A549 (cell line): Measurements from ENCODE around the gene SMIM36. TPM values are rescaled to one million over a fixed set of nuclear protein-coding genes. Genes with fewer than 3 reads are reported as not detected.

Source experiments
- ATAC-seq, 2 experiments: fragments of 200-7000 bp in 1 of 2; fragments of >200 bp in 1 of 2; cut with Nextera tagmentation in 1 of 2; cut with Tn5 transposase in 1 of 2; 3 replicates each; pipeline versions ENCODE4 v1.8.0 to v1.9.1; 2018 to 2020; ENCODE audit warnings: mild to moderate bottlenecking in 1 of 2, moderate library complexity in 1 of 2
- CTCF ChIA-PET: fragments of 300-600 bp; sonication (Branson Sonifier 250); formaldehyde crosslinking; extraction: SDS; loops from one replicate; lab custom pipeline; 2021; ENCODE audit warnings: antibody characterized with exemption, inconsistent platforms; lab: Yijun Ruan, JAX
- POLR2A ChIA-PET: fragments of 350-600 bp; formaldehyde crosslinking; extraction: SDS; loops from one replicate; lab custom pipeline; 2021; ENCODE audit warnings: antibody characterized with exemption, inconsistent platforms; lab: Yijun Ruan, JAX
- DNase-seq, 2 experiments: peaks; one replicate each; pipeline versions ENCODE4 v3.0.0 to v3.0.0-alpha.2; 2011 to 2016; ENCODE audit warnings: low read depth in 1 of 2, low spot score in 1 of 2
- FAIRE-seq: peaks from 2 replicates; lab custom pipeline; 2011; peaks lifted over from hg19 to GRCh38; lab: Jason Lieb, UNC
- H3K27ac ChIP-seq, 2 experiments: fragments of >200 bp; sonication (Bioruptor Twin); formaldehyde crosslinking; 3 replicates each; pipeline ENCODE4 v1.5.1; 2016 to 2017
- H3K4me1 ChIP-seq: fragments of >200 bp; sonication (Bioruptor Twin); formaldehyde crosslinking; 3 replicates; pipeline ENCODE4 v1.6.1; 2016
- H3K4me2 ChIP-seq: fragments of >200 bp; sonication (Bioruptor Twin); formaldehyde crosslinking; 3 replicates; pipeline ENCODE4 v1.6.1; 2016
- H3K4me3 ChIP-seq: fragments of >200 bp; sonication (Bioruptor Twin); formaldehyde crosslinking; 3 replicates; pipeline ENCODE4 v1.5.1; 2016
- H3K9me3 ChIP-seq: fragments of >200 bp; sonication (Bioruptor Twin); formaldehyde crosslinking; 3 replicates; pipeline ENCODE4 v1.6.1; 2016
- BHLHE40 ChIP-seq: IDR thresholded peaks from 2 replicates; pipeline ENCODE4 v1.6.1; 2012; ENCODE audit warnings: low read depth, low read length, inconsistent platforms
- EHF ChIP-seq: fragments of 250-450 bp; sonication (Bioruptor Pico); IDR thresholded peaks from 2 replicates; pipeline ENCODE4 v1.5.0; 2020; ENCODE audit warnings: mild to moderate bottlenecking
- EHMT2 ChIP-seq: fragments of 200-600 bp; sonication (generic); IDR thresholded peaks from 2 replicates; pipeline ENCODE4 v1.6.1; 2016; ENCODE audit warnings: antibody characterized with exemption, low read depth, mild to moderate bottlenecking, moderate library complexity
- ESRRA ChIP-seq: fragments of 150-350 bp; IDR thresholded peaks from 2 replicates; pipeline ENCODE4 v1.6.1; 2014; ENCODE audit warnings: mild to moderate bottlenecking, low read length, borderline replicate concordance
- FOSB ChIP-seq: fragments of 250-450 bp; sonication (Bioruptor Pico); IDR thresholded peaks from 2 replicates; pipeline ENCODE4 v1.5.0; 2020; ENCODE audit warnings: mild to moderate bottlenecking, moderate library complexity
- FOSL2 ChIP-seq, 2 experiments: fragments of 450-650 bp in 1 of 2; fragments of >200 bp in 1 of 2; sonication (Bioruptor Twin) in 1 of 2; formaldehyde crosslinking; IDR thresholded peaks; 2 replicates each; pipeline versions ENCODE4 v1.5.0 to v1.6.1; 2016 to 2020; ENCODE audit warnings: mild to moderate bottlenecking in 1 of 2, moderate library complexity in 1 of 2
- FOXS1 ChIP-seq: fragments of 250-450 bp; sonication (Bioruptor Pico); IDR thresholded peaks from 2 replicates; pipeline ENCODE4 v1.5.0; 2020; ENCODE audit warnings: mild to moderate bottlenecking, moderate library complexity
- HOXA7 ChIP-seq: fragments of 250-450 bp; sonication (Bioruptor Pico); IDR thresholded peaks from 2 replicates; pipeline ENCODE4 v1.5.0; 2020; ENCODE audit warnings: mild to moderate bottlenecking, moderate library complexity
- JUN ChIP-seq, 2 experiments: fragments of >200 bp; sonication (Bioruptor Twin); formaldehyde crosslinking; IDR thresholded peaks; 2 replicates in 1 of 2; 3 replicates in 1 of 2; pipeline ENCODE4 v1.6.1; 2016 to 2017
- KDM5A ChIP-seq: fragments of 200-600 bp; sonication (generic); IDR thresholded peaks from 2 replicates; pipeline ENCODE4 v1.6.1; 2016; ENCODE audit warnings: antibody characterized with exemption, mild to moderate bottlenecking
- MAFK ChIP-seq: fragments of 450-650 bp; IDR thresholded peaks from 2 replicates; pipeline ENCODE4 v1.6.1; 2014; ENCODE audit not compliant: partially characterized antibody
- MAZ ChIP-seq: fragments of 150-350 bp; IDR thresholded peaks from 2 replicates; pipeline ENCODE4 v1.6.1; 2014; ENCODE audit warnings: antibody characterized with exemption, low read depth, low read length, borderline replicate concordance
- MYC ChIP-seq: IDR thresholded peaks from 2 replicates; pipeline ENCODE4 v1.6.1; 2012; ENCODE audit warnings: mild to moderate bottlenecking, inconsistent platforms, low read length, improper control_type of control experiment, borderline replicate concordance
- NFE2L2 ChIP-seq: fragments of 150-350 bp; conservative IDR thresholded peaks from 2 replicates; pipeline ENCODE4 v1.6.1; 2014; ENCODE audit warnings: low read length
- NR3C1 ChIP-seq: fragments of >200 bp; sonication (Bioruptor Twin); formaldehyde crosslinking; IDR thresholded peaks from 3 replicates; pipeline ENCODE4 v1.6.1; 2017
- POLR2AphosphoS2 ChIP-seq: conservative IDR thresholded peaks from 2 replicates; pipeline ENCODE4 v1.6.1; 2012; ENCODE audit warnings: low read length, improper control_type of control experiment, inconsistent platforms
- RNF2 ChIP-seq: fragments of 200-600 bp; sonication (generic); IDR thresholded peaks from 2 replicates; pipeline ENCODE4 v1.6.1; 2016; ENCODE audit warnings: low read depth, mild to moderate bottlenecking, antibody characterized with exemption, moderate library complexity, borderline replicate concordance
- TP53 ChIP-seq: fragments of 250-450 bp; sonication (Bioruptor Pico); IDR thresholded peaks from 2 replicates; pipeline ENCODE4 v1.5.0; 2021; ENCODE audit warnings: mild to moderate bottlenecking, moderate library complexity
- ZC3H11A ChIP-seq: fragments of 450-650 bp; IDR thresholded peaks from 2 replicates; pipeline ENCODE4 v1.6.1; 2014; ENCODE audit warnings: antibody characterized with exemption, mild to moderate bottlenecking
- ZSCAN20 ChIP-seq: fragments of 250-450 bp; sonication (Bioruptor Pico); IDR thresholded peaks from 2 replicates; pipeline ENCODE4 v1.8.0; 2022; ENCODE audit warnings: mild to moderate bottlenecking, moderate library complexity
- WGBS: methylation state at CpG from one replicate; pipeline ENCODE4 v1.1.6; 2017; ENCODE audit errors: missing lambda C conversion rate; 5-methylcytosine and 5-hydroxymethylcytosine counted together
- polyA plus RNA-seq, 4 experiments: library from polyadenylated mRNA; depleted of rRNA in 3 of 4; stranded (reverse); fragments of >200 nt; fragmentation: RNase III in 1 of 4; extraction: RNeasy Plus Mini Kit Qiagen cat#74134 plus additional on column Dnase treatment in 1 of 4; gene quantifications; 2 replicates in 3 of 4; 3 replicates in 1 of 4; pipeline ENCODE4 v1.2.3, GENCODE V29; 2011 to 2017
- TF ChIP-seq, protein P1 (sequence below): fragments of >200 bp; sonication (Bioruptor Twin); formaldehyde crosslinking; IDR thresholded peaks from 3 replicates; pipeline ENCODE4 v1.6.1; 2016
- TF ChIP-seq, protein P2 (sequence below): IDR thresholded peaks from 2 replicates; pipeline ENCODE4 v1.6.1; 2012
- TF ChIP-seq, protein P3 (sequence below): IDR thresholded peaks from 2 replicates; pipeline ENCODE4 v1.6.1; 2012
- TF ChIP-seq, protein P4 (sequence below): fragments of 200-600 bp; sonication (generic); IDR thresholded peaks from 2 replicates; pipeline ENCODE4 v1.6.1; 2016; ENCODE audit warnings: antibody characterized with exemption, mild to moderate bottlenecking, moderate library complexity

Gene SMIM36
- polyA plus RNA-seq, 2 of the 4 experiments (the other 2 are of a cell fraction) = not detected

DNA sequence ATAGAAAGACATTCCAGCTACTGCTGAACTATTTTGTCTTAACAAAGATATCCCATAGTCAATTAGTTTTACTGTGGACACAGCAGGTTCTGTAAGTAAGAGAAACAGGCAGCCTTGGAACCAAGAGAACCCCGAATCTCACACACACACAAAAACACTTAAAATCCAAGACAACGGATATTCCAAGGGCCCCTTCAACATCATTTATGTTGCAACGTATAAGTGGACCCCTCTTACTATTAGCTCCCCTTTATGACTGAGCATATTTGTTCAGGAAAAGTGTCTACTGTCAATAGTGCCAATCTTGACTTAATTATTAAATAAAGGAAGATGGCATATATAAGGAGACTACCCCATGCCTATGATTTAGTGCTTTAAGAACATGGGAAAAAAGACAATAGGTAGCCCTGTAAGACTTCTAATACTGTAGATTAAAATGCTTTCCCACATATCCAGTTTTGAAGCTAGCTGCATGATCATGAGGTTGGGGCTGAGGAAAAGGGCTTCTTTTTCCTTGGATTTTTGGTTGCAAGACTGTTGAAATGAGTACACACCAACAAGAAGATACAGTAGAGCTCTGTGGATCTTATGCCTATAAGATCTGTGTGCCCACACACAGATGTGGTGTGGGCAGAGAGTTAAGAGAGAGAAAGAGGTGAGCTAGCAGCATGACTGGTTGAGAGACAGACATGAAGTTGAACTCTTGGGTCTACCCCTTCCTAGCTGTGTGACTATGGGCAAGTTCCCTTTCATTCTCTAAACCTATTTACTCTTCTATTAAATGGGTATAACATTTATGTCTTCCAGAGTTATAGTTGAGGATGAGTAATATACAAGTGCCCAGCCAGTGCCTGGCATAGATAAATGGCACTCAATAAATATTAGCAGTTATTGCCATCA, 92.6 kb downstream of the SMIM36 start:
- 83% methylated on average over 3 of the region's 3 CpGs for WGBS
- no peak for ATAC-seq
- DNase-seq = no peak
- no peak for FAIRE-seq
- CTCF ChIA-PET = interaction anchor here (1.0 to 2.0 kb wide), 6 partner anchors 10 to 426 kb away, joined by 3 to 7 read pairs (median 4); no protein-coding TSS in a partner anchor
- no peak overlapping the region for H3K27ac ChIP-seq
- no peak overlapping the region for H3K4me2 ChIP-seq
- no peak overlapping the region for H3K4me3 ChIP-seq
- TF ChIP-seq, protein P1, sequence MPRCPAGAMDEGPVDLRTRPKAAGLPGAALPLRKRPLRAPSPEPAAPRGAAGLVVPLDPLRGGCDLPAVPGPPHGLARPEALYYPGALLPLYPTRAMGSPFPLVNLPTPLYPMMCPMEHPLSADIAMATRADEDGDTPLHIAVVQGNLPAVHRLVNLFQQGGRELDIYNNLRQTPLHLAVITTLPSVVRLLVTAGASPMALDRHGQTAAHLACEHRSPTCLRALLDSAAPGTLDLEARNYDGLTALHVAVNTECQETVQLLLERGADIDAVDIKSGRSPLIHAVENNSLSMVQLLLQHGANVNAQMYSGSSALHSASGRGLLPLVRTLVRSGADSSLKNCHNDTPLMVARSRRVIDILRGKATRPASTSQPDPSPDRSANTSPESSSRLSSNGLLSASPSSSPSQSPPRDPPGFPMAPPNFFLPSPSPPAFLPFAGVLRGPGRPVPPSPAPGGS = no peak
- TF ChIP-seq NR3C1 = no peak
- TF ChIP-seq POLR2AphosphoS2 = no peak
- no peak for TF ChIP-seq JUN (IDR thresholded peaks at IDR 0.05)
- no peak for TF ChIP-seq HOXA7 (CRISPR knock-in tag)
- TF ChIP-seq, protein P2, sequence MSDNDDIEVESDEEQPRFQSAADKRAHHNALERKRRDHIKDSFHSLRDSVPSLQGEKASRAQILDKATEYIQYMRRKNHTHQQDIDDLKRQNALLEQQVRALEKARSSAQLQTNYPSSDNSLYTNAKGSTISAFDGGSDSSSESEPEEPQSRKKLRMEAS = no peak
- no peak for TF ChIP-seq MAZ
- TF ChIP-seq EHMT2 = no peak
- no peak for TF ChIP-seq KDM5A
- no peak for TF ChIP-seq TP53 (CRISPR knock-in tag)
- TF ChIP-seq ZSCAN20 (CRISPR knock-in tag) = no peak
- no peak for TF ChIP-seq ESRRA
- TF ChIP-seq FOSL2 (IDR thresholded peaks at IDR 0.05) = no peak
- no peak for TF ChIP-seq FOSL2 (CRISPR knock-in tag; IDR thresholded peaks at IDR 0.05)
- no peak for TF ChIP-seq EHF (CRISPR knock-in tag)
- TF ChIP-seq FOXS1 (CRISPR knock-in tag) = no peak
- peaks cover 23% of the 10 kb centered on the region for H3K4me1 ChIP-seq
- POLR2A ChIA-PET = no interaction called here
- peaks cover 10% of the 10 kb centered on the region for H3K9me3 ChIP-seq

DNA sequence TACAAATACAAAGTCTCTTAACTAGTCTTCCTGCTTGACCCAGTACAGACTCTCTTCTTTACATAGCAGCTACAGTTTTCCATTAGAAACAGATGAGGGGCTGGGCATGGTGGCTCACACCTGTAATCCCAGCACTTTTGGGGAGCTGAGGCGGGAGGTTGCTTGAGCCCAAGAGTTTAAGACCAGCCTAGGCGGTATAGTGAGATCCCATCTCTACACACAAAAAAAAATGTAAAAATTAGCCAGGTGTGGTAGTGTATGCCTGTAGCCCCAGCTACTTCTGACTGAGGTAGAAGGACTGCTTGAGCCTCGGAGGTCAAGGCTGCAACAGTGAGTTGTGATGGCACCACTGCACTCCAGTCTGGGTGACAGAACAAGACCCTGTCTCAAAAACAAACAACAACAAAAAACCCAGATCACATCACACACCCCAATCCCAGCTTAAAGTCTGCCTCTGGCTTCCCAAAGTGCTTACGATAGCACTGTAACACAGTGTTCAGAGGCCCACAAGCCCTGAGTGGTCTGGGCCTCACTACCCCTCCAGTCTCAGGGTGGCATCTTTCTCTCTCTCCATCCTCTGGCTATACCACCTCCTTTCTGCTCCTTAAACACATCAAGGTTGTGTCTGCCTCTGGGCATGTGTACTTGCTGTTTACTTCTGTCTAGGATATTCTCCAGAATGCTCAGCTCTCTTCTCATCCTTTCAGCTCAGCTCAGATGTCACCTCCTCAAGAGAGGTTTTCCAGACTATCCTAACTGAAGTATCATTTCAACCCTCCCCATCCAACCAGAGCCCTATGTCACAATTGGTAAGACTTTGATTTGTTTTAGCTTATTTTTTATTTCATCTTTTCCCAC, 93.6 kb downstream of the SMIM36 start:
- ChIA-PET POLR2A (no interaction called here), CTCF (interaction anchor here (1.2 to 2.0 kb wide), 5 partner anchors 9 to 425 kb away, joined by 3 to 7 read pairs (median 4); no protein-coding TSS in a partner anchor)
- no peak for FAIRE-seq
- WGBS = 94% methylated on average over 4 of the region's 4 CpGs
- Histone ChIP-seq H3K4me2 (no peak overlapping the region), H3K4me3 (no peak overlapping the region), H3K4me1 (peaks cover 14% of the 10 kb centered on the region), H3K9me3 (peaks cover 10% of the 10 kb centered on the region), H3K27ac (no peak overlapping the region)
- TF ChIP-seq NFE2L2 (no peak), MAZ (no peak), FOXS1 (CRISPR knock-in tag) (no peak)
- no peak for DNase-seq
- ATAC-seq = no peak

DNA sequence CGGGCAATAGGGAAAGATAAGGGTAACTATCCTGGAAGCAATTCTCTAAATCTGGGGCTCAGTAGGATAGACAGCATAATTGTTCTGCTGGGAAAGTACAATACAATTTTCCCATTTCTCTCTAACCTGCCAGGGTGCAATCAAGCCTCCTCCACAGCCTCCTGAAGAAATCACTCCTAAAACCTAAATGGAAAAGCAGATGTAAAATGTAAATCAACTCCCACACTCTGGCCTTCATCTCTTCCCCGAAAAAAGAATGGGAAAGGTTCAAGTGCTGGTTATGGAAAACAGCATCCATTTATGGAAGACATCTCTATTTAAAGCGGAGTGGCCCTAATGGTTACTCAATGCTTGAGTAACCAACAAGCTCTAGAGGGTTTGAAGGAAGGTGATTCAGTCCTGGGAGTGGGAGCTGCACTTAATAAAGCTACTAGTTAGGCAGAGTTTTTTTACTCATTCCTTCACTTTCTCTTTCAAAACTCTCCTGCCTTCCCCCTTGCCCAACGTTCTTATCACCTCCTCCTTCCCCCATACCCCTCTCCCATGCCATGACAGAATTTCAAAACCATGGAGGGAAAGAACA, 94.7 kb downstream of the SMIM36 start:
- peaks cover 10% of the 10 kb centered on the region for H3K9me3 ChIP-seq
- H3K4me3 ChIP-seq = no peak overlapping the region
- no peak overlapping the region for H3K4me2 ChIP-seq
- DNase-seq (no peak), FAIRE-seq (no peak), ATAC-seq (no peak)
- peaks cover 19% of the 10 kb centered on the region for H3K4me1 ChIP-seq
- 0 out of 6 replicates have a peak overlapping the region, but pooled peaks of 1 of the 2 experiments have one; percentile 3 for H3K27ac ChIP-seq
- WGBS = 72% methylated on average over 4 of the region's 4 CpGs
- ChIA-PET CTCF (interaction anchor here (0.8 to 2.0 kb wide), 4 partner anchors 9 to 98 kb away, joined by 3 to 6 read pairs (median 4); no protein-coding TSS in a partner anchor), POLR2A (no interaction called here)
- no peak for TF ChIP-seq FOSL2 (IDR thresholded peaks at IDR 0.05)
- no peak for TF ChIP-seq FOSL2 (CRISPR knock-in tag; IDR thresholded peaks at IDR 0.05)
- TF ChIP-seq TP53 (CRISPR knock-in tag) = no peak
- no peak for TF ChIP-seq RNF2
- no peak for TF ChIP-seq FOSB (CRISPR knock-in tag)
- TF ChIP-seq MAFK = no peak
- TF ChIP-seq MYC = no peak
- TF ChIP-seq BHLHE40 = no peak
- no peak for TF ChIP-seq ZC3H11A
- TF ChIP-seq, protein P3, sequence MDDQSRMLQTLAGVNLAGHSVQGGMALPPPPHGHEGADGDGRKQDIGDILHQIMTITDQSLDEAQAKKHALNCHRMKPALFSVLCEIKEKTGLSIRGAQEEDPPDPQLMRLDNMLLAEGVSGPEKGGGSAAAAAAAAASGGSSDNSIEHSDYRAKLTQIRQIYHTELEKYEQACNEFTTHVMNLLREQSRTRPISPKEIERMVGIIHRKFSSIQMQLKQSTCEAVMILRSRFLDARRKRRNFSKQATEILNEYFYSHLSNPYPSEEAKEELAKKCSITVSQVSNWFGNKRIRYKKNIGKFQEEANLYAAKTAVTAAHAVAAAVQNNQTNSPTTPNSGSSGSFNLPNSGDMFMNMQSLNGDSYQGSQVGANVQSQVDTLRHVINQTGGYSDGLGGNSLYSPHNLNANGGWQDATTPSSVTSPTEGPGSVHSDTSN = no peak
- TF ChIP-seq, protein P4, sequence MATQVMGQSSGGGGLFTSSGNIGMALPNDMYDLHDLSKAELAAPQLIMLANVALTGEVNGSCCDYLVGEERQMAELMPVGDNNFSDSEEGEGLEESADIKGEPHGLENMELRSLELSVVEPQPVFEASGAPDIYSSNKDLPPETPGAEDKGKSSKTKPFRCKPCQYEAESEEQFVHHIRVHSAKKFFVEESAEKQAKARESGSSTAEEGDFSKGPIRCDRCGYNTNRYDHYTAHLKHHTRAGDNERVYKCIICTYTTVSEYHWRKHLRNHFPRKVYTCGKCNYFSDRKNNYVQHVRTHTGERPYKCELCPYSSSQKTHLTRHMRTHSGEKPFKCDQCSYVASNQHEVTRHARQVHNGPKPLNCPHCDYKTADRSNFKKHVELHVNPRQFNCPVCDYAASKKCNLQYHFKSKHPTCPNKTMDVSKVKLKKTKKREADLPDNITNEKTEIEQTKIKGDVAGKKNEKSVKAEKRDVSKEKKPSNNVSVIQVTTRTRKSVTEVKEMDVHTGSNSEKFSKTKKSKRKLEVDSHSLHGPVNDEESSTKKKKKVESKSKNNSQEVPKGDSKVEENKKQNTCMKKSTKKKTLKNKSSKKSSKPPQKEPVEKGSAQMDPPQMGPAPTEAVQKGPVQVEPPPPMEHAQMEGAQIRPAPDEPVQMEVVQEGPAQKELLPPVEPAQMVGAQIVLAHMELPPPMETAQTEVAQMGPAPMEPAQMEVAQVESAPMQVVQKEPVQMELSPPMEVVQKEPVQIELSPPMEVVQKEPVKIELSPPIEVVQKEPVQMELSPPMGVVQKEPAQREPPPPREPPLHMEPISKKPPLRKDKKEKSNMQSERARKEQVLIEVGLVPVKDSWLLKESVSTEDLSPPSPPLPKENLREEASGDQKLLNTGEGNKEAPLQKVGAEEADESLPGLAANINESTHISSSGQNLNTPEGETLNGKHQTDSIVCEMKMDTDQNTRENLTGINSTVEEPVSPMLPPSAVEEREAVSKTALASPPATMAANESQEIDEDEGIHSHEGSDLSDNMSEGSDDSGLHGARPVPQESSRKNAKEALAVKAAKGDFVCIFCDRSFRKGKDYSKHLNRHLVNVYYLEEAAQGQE = no peak
